Measurements from ENCODE around the gene ERCC2. TPM values are rescaled to one million over a fixed set of nuclear protein-coding genes. Genes with fewer than 3 reads are reported as not detected.

ERCC2 gene
- total RNA-seq, 2 donors from 2014 or later, result 20.5 to 31.8 TPM

DNA sequence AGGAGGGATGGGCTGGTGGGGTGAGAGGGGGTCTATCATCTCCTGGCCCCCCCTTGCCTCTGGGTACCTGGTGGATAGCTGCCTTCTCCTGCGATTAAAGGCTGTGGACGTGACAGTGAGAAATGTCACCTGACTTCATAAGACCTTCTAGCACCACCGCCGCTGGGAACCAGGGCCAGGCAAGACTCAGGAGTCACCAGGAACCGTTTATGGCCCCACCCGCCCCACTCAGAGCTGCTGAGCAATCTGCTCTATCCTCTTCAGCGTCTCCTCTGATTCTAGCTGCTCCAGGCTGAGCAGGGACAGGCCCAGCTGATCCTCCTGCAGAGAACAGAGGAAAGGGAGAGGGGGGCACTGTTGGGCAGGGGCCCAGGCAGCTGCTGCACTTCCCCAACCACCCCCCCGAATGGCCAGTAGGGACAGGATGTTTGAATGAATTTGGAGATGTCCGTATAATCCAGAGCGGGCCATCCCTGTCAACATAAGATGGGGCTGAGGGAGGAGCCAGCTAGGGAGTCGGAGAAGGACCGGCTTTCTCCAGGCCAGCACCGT, 18.9 kb downstream of the ERCC2 start:
- Histone ChIP-seq H3K36me3 (no peaks in the 10 kb centered on the region), H3K4me3 (no peak overlapping the region), H3K27me3 (replicated peaks; ENCODE audit: insufficient read depth) (no peaks in the 10 kb centered on the region), H3K27ac (no peak overlapping the region), H3K9me3 (no peaks in the 10 kb centered on the region), H3K4me1 (replicated peaks) (no peaks in the 10 kb centered on the region)
- no peak for DNase-seq (ENCODE audit: low spot score)
- 74% methylated on average over 13 of the region's 13 CpGs for WGBS
- TF ChIP-seq POLR2AphosphoS5 (IDR thresholded peaks at IDR 0.05), result no peak
- TF ChIP-seq POLR2A (IDR thresholded peaks at IDR 0.05), result no peak
- TF ChIP-seq, protein P1, sequence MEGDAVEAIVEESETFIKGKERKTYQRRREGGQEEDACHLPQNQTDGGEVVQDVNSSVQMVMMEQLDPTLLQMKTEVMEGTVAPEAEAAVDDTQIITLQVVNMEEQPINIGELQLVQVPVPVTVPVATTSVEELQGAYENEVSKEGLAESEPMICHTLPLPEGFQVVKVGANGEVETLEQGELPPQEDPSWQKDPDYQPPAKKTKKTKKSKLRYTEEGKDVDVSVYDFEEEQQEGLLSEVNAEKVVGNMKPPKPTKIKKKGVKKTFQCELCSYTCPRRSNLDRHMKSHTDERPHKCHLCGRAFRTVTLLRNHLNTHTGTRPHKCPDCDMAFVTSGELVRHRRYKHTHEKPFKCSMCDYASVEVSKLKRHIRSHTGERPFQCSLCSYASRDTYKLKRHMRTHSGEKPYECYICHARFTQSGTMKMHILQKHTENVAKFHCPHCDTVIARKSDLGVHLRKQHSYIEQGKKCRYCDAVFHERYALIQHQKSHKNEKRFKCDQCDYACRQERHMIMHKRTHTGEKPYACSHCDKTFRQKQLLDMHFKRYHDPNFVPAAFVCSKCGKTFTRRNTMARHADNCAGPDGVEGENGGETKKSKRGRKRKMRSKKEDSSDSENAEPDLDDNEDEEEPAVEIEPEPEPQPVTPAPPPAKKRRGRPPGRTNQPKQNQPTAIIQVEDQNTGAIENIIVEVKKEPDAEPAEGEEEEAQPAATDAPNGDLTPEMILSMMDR (IDR thresholded peaks at IDR 0.05), result no peak
- intact Hi-C loops (cut with DNase I), result no loop called here

DNA sequence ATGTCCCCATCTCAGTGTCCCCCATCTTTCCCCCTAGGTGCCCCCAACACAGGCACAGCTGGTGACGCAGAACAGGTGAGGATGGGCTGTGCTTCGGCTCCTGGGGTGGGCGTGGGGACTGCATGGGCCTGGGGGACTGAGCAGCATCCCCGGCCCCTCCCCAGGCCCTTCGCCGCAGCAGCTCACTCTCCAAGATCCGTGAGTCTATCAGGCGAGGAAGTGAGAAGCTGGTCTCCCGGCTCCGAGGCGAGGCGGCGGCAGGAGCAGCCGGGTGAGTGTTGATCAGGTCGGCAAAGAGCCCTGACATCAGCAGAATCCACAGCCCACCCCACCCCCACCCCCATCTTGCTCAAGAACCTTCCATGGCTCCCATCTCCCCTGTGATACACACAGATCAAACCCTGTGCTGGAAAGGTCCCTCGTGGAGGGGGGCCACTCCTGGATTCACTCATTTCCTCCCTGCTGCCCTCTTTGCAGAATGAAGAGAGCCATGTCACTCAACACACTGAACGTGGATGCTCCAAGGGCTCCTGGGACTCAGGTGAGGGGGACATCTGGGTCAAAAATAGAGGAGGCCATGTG, 19.8 kb downstream of the ERCC2 start:
- TF ChIP-seq, protein P1 (IDR thresholded peaks at IDR 0.05), result no peak

DNA sequence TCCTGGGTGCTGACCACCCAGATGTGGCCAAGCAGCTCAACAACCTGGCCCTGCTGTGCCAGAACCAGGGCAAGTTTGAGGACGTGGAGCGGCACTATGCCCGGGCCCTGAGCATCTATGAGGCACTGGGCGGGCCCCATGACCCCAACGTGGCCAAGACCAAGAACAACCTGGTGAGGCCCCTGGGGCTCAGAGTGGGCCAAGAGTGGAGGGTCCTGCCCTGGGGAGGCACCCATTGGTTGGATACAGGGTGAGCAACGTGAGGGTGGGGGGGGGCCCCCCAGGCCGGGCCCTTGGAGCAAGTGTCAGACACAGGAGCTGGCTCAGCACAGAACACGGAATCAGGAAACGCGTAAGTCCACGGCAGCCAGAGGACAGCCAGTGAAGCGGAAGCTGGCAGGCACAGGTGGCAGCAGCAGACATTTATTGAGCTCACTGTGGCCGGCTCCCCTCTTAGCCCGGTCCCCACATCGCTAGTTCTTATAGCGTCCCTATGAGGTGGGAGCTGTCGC, 20.9 kb downstream of the ERCC2 start:
- intact Hi-C loops (cut with DNase I), result no loop called here
- Histone ChIP-seq H3K9me3 (no peaks in the 10 kb centered on the region), H3K4me1 (replicated peaks) (no peaks in the 10 kb centered on the region), H3K36me3 (no peaks in the 10 kb centered on the region), H3K4me3 (no peak overlapping the region), H3K27ac (no peak overlapping the region), H3K27me3 (replicated peaks; ENCODE audit: insufficient read depth) (no peaks in the 10 kb centered on the region)
- no peak for DNase-seq (ENCODE audit: low spot score)
- TF ChIP-seq POLR2AphosphoS5 (IDR thresholded peaks at IDR 0.05), result no peak
- no peak for TF ChIP-seq POLR2A (IDR thresholded peaks at IDR 0.05)
- TF ChIP-seq, protein P1 (IDR thresholded peaks at IDR 0.05), result no peak
- 90% methylated on average over 17 of the region's 17 CpGs for WGBS

More for the DNA sequence above, 19.8 kb downstream of the ERCC2 start:
- H3K27ac ChIP-seq, result no peak overlapping the region
- no peaks in the 10 kb centered on the region for H3K9me3 ChIP-seq
- H3K27me3 ChIP-seq (replicated peaks; ENCODE audit: insufficient read depth), result no peaks in the 10 kb centered on the region
- DNase-seq (ENCODE audit: low spot score), result no peak
- intact Hi-C loops (cut with DNase I), result no loop called here
- H3K4me1 ChIP-seq (replicated peaks), result no peaks in the 10 kb centered on the region
- no peak overlapping the region for H3K4me3 ChIP-seq
- H3K36me3 ChIP-seq, result no peaks in the 10 kb centered on the region
- WGBS, result 90% methylated on average over 10 of the region's 17 CpGs

DNA sequence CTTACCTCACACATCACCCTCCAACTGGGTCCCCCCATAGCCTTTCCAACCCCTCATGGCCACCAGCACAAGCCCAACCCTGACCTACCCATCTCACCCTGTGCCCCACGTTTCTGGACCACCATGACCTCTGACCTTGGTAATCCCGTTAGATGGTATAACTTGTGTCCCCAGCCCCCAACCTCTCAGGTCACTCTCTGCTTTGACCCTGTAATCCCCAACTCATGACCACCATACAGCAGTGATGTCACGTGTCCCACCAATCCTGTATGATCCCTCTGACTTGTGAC, 21.3 kb downstream of the ERCC2 start:
- Histone ChIP-seq H3K4me3 (no peak overlapping the region), H3K27ac (no peak overlapping the region), H3K9me3 (no peaks in the 10 kb centered on the region), H3K4me1 (replicated peaks) (no peaks in the 10 kb centered on the region), H3K36me3 (no peaks in the 10 kb centered on the region), H3K27me3 (replicated peaks; ENCODE audit: insufficient read depth) (no peaks in the 10 kb centered on the region)
- intact Hi-C loops (cut with DNase I), result no loop called here
- DNase-seq (ENCODE audit: low spot score), result no peak
- TF ChIP-seq, protein P1 (IDR thresholded peaks at IDR 0.05), result no peak
- TF ChIP-seq POLR2A (IDR thresholded peaks at IDR 0.05), result no peak
- no peak for TF ChIP-seq POLR2AphosphoS5 (IDR thresholded peaks at IDR 0.05)
- 78% methylated on average over 3 of the region's 3 CpGs for WGBS
